ENCODE data around the gene VPS13D.

- TF ChIP-seq SIN3A (IDR thresholded peaks at IDR 0.05; ENCODE audit: low read depth, low read length) (no peak), EP300 (IDR thresholded peaks at IDR 0.05; ENCODE audit: borderline replicate concordance in 1 of 2, control insufficient read depth in 1 of 2, low read depth in 2 of 2, low read length in 2 of 2) (no peak), EGR1 (IDR thresholded peaks at IDR 0.05; ENCODE audit: borderline replicate concordance in 1 of 2, low read depth in 2 of 2, low read length in 2 of 2) (no peak), TARDBP (IDR thresholded peaks at IDR 0.05; ENCODE audit: borderline replicate concordance) (no peak), SUZ12 (IDR thresholded peaks at IDR 0.05; ENCODE audit: unreplicated experiment) (no peak), CTCF (IDR thresholded peaks at IDR 0.05 in 2 of 3, conservative IDR thresholded peaks at IDR 0.05 in 1 of 3; ENCODE audit: control insufficient read depth in 2 of 3, extremely low read depth in 1 of 3, insufficient read depth in 1 of 3, low read depth in 3 of 3, low read length in 3 of 3) (no peak), HDAC2 (IDR thresholded peaks at IDR 0.05) (no peak), HDAC6 (IDR thresholded peaks at IDR 0.05; ENCODE audit: unreplicated experiment) (no peak), NFYA (IDR thresholded peaks at IDR 0.05; ENCODE audit: borderline replicate concordance, low read depth, low read length) (no peak), ETV6 (conservative IDR thresholded peaks at IDR 0.05 in 1 of 2, IDR thresholded peaks at IDR 0.05 in 1 of 2; ENCODE audit: borderline replicate concordance in 1 of 2, low read depth in 1 of 2) (no peak), TCF7 (IDR thresholded peaks at IDR 0.05; ENCODE audit: borderline replicate concordance) (no peak), MYC (IDR thresholded peaks at IDR 0.05; ENCODE audit: insufficient read depth, insufficient read length, insufficient replicate concordance, low read length, severe bottlenecking) (no peak)
Observed at GRCh38 chr1:12508849-12509248, 279.0 kb downstream of the VPS13D start.
